ENCODE results near the gene TERC. TPM values are rescaled to one million over a fixed set of nuclear protein-coding genes. Genes with fewer than 3 reads are reported as not detected.
"Not testable (repeated sequence)": the region's sequence is repeated elsewhere in the genome, so short reads cannot be mapped to it uniquely, and the experiment has no call there.

The TERC gene
- total RNA-seq, 8 experiments from 2014 or later = 2.6 to 85.6 (median 13.9) TPM

DNA sequence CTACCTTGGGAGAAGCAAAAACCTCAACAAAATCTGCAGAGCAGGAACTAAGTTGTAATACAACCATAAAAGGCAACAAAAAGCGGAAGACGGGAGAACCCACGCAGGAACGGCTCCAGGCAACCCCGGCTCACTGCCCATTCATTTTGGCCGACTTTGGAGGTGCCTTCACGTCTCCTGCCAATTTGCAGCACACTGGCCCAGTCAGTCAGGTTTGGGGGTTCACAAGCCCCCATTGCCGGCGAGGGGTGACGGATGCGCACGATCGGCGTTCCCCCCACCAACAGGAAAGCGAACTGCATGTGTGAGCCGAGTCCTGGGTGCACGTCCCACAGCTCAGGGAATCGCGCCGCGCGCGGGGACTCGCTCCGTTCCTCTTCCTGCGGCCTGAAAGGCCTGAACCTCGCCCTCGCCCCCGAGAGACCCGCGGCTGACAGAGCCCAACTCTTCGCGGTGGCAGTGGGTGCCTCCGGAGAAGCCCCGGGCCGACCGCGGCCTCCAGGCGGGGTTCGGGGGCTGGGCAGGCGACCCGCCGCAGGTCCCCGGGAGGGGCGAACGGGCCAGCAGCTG is 463 bp downstream of the TERC start:
- 0 to 60% (median 30%) methylated on average over 1 to 9 of the region's 46 CpGs; no CpG with 5 or more reads in 2 of the 10 experiments for whole genome bisulfite sequencing, 10 experiments
- H3K4me3 ChIP-seq = peak overlapping the region; percentile 28 to 51 (median 45)
- ATAC-seq (replicated peaks in 6 of 8) = peak; percentile 7 to 60 (median 52)
- H3K4me1 ChIP-seq (replicated peaks in 1 of 2) = peaks cover 0 to 3% of the 10 kb centered on the region in 2 donors
- H3K27ac ChIP-seq = peak overlapping the region; percentile 74 to 83
- in situ Hi-C loops (cut with MboI; ENCODE audit: low pct_unique_long_range_greater_than_20kb in 2 of 9, low sequenced_read_pairs in 9 of 9, unreplicated experiment in 9 of 9) = loop anchor here in 1 of 9 experiments (25.0 kb wide), 1 partner anchor 627 kb away; no protein-coding TSS in a partner anchor

DNA sequence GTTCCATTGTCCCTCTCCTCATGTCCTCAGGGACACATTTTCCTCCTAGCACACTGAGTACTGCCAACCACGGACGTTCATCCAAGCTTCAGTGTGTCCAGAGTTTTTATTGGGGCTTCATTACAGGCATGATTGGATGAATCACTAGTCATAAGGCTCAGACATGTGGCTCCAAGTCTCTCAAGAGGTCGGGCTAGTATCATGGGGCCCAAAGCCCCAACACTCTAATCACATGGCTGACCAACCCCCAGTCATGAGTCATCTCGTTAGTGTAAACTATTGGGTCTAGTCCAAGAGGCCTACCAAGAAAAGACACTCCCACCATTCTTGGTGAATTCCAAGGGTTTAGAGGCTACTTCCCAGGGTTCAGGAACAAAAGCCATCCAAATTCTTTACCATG is 4.4 kb downstream of the TERC start:
- peaks cover 0 to 3% of the 10 kb centered on the region in 2 donors for H3K4me1 ChIP-seq (replicated peaks in 1 of 2)
- peak in 2 of 8 experiments; percentile 2 to 40 for ATAC-seq (replicated peaks in 6 of 8)
- H3K4me3 ChIP-seq = no peak overlapping the region
- in situ Hi-C loops (cut with MboI; ENCODE audit: low pct_unique_long_range_greater_than_20kb in 2 of 9, low sequenced_read_pairs in 9 of 9, unreplicated experiment in 9 of 9) = loop anchor here in 1 of 9 experiments (25.0 kb wide), 1 partner anchor 623 kb away; no protein-coding TSS in a partner anchor
- 13 to 100% (median 80%) methylated on average over 1 to 4 of the region's 4 CpGs; no CpG with 5 or more reads in 5 of the 10 experiments for WGBS, 10 experiments
- H3K27ac ChIP-seq = no peak overlapping the region

DNA sequence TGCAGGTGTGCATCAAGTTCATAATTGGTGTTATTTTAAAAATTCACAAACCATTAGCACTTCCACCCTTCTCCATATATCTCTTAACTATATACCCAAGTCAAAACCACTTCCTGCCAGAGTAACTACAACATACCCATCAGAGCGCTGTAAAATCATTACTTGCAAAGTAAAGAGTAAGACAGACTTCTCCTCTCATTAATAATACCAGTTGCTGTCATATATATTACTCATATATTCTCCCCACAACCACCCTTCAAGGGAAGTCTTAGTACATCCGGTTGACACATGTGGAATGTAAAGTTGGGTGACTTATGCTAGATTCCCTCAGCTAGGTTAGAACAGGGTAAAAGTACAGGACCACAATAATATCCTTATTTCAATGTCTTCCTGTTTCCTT is 5.6 kb downstream of the TERC start:
- in situ Hi-C loops (cut with MboI; ENCODE audit: low pct_unique_long_range_greater_than_20kb in 2 of 9, low sequenced_read_pairs in 9 of 9, unreplicated experiment in 9 of 9) = loop anchor here in 1 of 9 experiments (25.0 kb wide), 1 partner anchor 622 kb away; no protein-coding TSS in a partner anchor
- Histone ChIP-seq H3K4me1 (replicated peaks in 1 of 2) (no peaks in the 10 kb centered on the region), H3K27ac (no peak overlapping the region), H3K4me3 (no peak overlapping the region)
- ATAC-seq (replicated peaks in 6 of 8) = no peak
- WGBS, 10 experiments = 36 to 100% (median 96%) methylated on average over 1 to 2 of the region's 2 CpGs

DNA sequence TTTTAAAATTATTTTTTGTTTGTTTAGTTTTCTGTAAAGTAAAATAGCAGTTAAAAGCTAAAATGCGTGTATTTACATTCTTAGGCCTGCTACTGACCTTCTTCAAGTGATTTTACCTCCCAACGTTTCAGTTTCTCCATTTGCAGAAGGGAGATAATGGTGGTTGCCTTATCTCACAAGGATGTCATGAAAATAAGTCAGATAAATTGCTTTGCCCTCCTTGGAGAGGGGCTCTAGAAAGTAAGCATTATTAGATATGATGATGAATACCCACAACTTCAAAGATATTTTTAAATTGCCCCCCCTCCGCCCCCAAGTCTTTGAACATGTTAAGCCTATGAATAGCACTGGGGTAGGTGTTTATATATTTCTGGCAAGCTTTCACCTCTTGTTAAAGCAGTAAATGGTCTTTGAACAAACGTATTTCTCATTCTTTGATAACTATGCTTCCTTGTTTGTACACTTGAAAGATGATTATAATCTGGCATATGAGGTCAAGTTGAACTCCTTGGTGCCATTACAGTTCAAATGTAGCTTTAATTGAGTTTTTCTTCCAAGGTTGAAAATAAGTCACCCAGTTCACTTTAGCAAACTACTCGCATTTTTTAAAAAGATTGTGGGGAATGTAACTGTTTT is 6.4 kb downstream of the TERC start:
- in situ Hi-C loops (cut with MboI; ENCODE audit: low pct_unique_long_range_greater_than_20kb in 2 of 9, low sequenced_read_pairs in 9 of 9, unreplicated experiment in 9 of 9) = loop anchor here in 1 of 9 experiments (25.0 kb wide), 1 partner anchor 621 kb away; no protein-coding TSS in a partner anchor
- H3K27ac ChIP-seq = no peak overlapping the region
- WGBS, 10 experiments = 18 to 89% (median 75%) methylated on average over 1 to 5 of the region's 5 CpGs
- no peaks in the 10 kb centered on the region for H3K4me1 ChIP-seq (replicated peaks in 1 of 2)
- ATAC-seq (replicated peaks in 6 of 8) = no peak
- no peak overlapping the region for H3K4me3 ChIP-seq

DNA sequence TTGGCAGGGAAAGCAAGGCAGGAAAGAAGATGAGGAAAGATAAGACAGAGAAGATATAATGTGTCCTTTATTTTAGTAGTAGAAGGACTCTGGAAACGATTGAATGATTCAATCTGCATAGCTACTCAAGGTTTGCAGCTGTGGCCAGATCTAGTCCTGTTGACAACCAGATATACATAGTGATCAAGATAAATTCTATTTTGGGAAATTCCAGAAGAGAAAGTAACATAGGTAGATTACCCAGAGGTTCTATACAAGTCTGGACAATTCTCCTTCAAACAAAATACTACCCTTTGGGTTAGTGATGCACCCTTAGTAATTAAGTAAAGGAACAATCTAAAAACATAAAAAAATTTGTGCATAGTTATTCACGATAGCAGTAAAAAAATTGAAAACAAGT is 9.4 kb downstream of the TERC start:
- in situ Hi-C loops (cut with MboI; ENCODE audit: low pct_unique_long_range_greater_than_20kb in 2 of 9, low sequenced_read_pairs in 9 of 9, unreplicated experiment in 9 of 9) = loop anchor here in 1 of 9 experiments (25.0 kb wide), 1 partner anchor 618 kb away; no protein-coding TSS in a partner anchor

DNA sequence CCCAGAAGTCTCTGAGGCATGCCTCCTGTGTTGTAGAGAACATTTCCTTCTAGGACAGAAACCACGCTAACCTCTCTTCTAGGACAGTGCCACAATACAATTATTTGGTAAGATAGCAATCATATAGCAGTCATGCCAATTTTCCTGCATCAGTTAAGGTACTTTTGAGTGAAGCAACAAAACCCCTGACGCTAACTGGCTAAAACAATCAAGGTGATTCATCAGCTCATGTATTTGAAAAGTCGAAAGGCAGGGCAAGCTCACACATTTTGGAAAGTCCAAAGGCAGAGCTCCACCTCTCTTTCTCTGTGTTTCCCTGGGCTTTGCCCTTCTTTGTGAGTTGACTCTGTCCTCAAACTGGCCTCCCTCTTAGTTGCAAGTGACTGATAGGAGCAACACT is 10.1 kb downstream of the TERC start:
- Histone ChIP-seq H3K27ac (no peak overlapping the region), H3K4me1 (replicated peaks in 1 of 2) (no peaks in the 10 kb centered on the region), H3K4me3 (no peak overlapping the region)
- WGBS, 10 experiments = 51 to 100% (median 83%) methylated on average over 1 to 3 of the region's 3 CpGs; no CpG with 5 or more reads in 3 of the 10 experiments
- in situ Hi-C loops (cut with MboI; ENCODE audit: low pct_unique_long_range_greater_than_20kb in 2 of 9, low sequenced_read_pairs in 9 of 9, unreplicated experiment in 9 of 9) = loop anchor here in 1 of 9 experiments (25.0 kb wide), 1 partner anchor 617 kb away; no protein-coding TSS in a partner anchor
- no peak for ATAC-seq (replicated peaks in 6 of 8)

More for the DNA sequence above, 9.4 kb downstream of the TERC start:
- Histone ChIP-seq H3K27ac (no peak overlapping the region), H3K4me1 (replicated peaks in 1 of 2) (no peaks in the 10 kb centered on the region), H3K4me3 (no peak overlapping the region)
- peak in 1 of 8 experiments; percentile 25 for ATAC-seq (replicated peaks in 6 of 8)
- WGBS, 10 experiments = 17 to 100% (median 74%) methylated on average over 1 to 2 of the region's 2 CpGs

DNA sequence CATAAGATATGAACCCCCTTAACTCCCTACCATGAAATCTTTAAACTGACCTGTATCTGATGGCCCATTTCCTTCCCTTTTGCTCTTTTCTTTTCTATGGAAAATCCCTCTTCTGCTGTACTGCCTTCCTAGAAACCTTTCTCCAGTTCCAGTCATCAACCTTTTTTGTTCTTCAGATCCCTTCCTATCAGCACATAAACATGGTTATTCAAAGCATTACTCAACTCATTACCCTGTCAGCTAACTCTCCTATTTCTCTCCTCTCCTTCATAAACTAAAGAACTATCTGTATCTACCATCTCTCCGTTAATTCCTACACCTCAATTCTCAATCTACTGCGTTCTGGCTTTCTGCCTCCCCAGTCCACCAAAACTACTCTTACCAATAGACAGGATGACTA is 13.0 kb downstream of the TERC start:
- no peak overlapping the region for H3K4me3 ChIP-seq
- H3K27ac ChIP-seq = no peak overlapping the region
- in situ Hi-C loops (cut with MboI; ENCODE audit: low pct_unique_long_range_greater_than_20kb in 2 of 9, low sequenced_read_pairs in 9 of 9, unreplicated experiment in 9 of 9) = loop anchor here in 1 of 9 experiments (25.0 kb wide), 1 partner anchor 615 kb away; no protein-coding TSS in a partner anchor
- 0 to 100% (median 82%) methylated on average over 1 to 2 of the region's 2 CpGs for WGBS, 10 experiments
- no peak for ATAC-seq (replicated peaks in 6 of 8)
- no peaks in the 10 kb centered on the region for H3K4me1 ChIP-seq (replicated peaks in 1 of 2)

DNA sequence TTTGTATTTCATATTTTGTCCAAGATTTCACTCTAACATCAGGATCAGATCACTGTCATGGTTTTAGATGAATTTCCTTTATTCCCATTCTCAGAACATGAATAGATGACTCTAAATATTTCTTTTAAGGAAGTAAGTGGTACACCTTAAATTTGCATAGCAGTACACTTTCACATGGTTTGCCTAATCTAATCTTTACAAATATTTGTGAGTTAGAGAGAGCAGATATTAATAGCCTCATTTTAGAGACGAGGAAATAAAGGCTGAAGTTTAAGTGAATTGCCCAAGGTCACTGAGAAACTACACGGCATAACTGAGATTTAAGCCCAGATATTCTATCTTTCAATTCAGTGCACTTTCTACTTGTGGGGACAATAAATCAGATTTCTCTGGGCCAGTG is 14.2 kb downstream of the TERC start:
- Histone ChIP-seq H3K4me1 (replicated peaks in 1 of 2) (no peaks in the 10 kb centered on the region), H3K4me3 (no peak overlapping the region), H3K27ac (no peak overlapping the region)
- WGBS, 10 experiments = 45 to 100% (median 84%) methylated on average over 1 to 2 of the region's 2 CpGs; no CpG with 5 or more reads in 1 of the 10 experiments
- ATAC-seq (replicated peaks in 6 of 8) = no peak
- in situ Hi-C loops (cut with MboI; ENCODE audit: low pct_unique_long_range_greater_than_20kb in 2 of 9, low sequenced_read_pairs in 9 of 9, unreplicated experiment in 9 of 9) = loop anchor here in 1 of 9 experiments (25.0 kb wide), 1 partner anchor 613 kb away; no protein-coding TSS in a partner anchor

DNA sequence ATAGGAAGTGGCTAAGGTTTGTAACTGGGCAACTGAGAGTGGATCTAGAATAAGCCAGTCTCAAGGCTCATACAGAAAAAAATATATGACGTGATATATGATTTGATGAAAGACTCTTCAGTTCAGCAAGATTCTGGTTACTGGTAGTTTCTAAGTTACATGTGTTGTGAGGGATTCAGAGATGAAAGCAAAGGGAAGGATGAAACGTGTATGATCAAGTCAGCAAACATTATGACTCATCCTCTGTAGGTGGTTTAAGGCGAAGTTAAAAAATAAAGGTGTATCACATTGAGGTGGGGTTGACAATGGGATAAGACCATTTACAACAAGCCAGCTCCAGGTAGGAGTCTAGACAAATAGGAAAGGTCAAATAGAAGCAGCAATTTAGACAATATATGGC is 16.2 kb downstream of the TERC start:
- in situ Hi-C loops (cut with MboI; ENCODE audit: low pct_unique_long_range_greater_than_20kb in 2 of 9, low sequenced_read_pairs in 9 of 9, unreplicated experiment in 9 of 9) = no loop called here
- WGBS, 10 experiments = 0 to 100% (median 74%) methylated on average over 2 to 3 of the region's 3 CpGs; no CpG with 5 or more reads in 2 of the 10 experiments

DNA sequence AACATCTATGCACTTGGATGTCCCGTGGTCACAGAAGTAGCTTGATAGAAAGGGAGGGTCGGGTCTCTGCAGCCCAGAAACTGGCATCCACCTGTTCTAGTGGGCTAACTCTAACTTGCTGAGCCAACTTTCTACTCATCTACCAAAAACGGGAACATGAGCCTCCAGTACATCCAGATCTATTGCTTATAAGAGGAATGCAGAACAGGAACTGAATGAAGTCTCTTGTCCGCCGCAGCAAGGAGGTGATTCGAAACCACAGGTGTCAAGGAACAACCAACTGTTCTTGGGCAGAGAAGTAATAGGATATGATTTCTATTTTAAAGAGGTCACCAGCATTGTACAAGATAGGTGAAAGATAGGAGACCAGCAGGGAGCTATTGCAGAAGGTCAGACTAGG is 17.9 kb downstream of the TERC start:
- WGBS, 10 experiments = 0 to 100% (median 56%) methylated on average over 1 to 6 of the region's 6 CpGs; no CpG with 5 or more reads in 2 of the 10 experiments
- no peak overlapping the region for H3K4me3 ChIP-seq
- no peak overlapping the region for H3K27ac ChIP-seq
- in situ Hi-C loops (cut with MboI; ENCODE audit: low pct_unique_long_range_greater_than_20kb in 2 of 9, low sequenced_read_pairs in 9 of 9, unreplicated experiment in 9 of 9) = no loop called here
- no peaks in the 10 kb centered on the region for H3K4me1 ChIP-seq (replicated peaks in 1 of 2)
- no peak for ATAC-seq (replicated peaks in 6 of 8)

More for the DNA sequence above, 16.2 kb downstream of the TERC start:
- ATAC-seq (replicated peaks in 6 of 8) = no peak
- no peak overlapping the region for H3K27ac ChIP-seq
- H3K4me3 ChIP-seq = no peak overlapping the region
- H3K4me1 ChIP-seq (replicated peaks in 1 of 2) = no peaks in the 10 kb centered on the region

DNA sequence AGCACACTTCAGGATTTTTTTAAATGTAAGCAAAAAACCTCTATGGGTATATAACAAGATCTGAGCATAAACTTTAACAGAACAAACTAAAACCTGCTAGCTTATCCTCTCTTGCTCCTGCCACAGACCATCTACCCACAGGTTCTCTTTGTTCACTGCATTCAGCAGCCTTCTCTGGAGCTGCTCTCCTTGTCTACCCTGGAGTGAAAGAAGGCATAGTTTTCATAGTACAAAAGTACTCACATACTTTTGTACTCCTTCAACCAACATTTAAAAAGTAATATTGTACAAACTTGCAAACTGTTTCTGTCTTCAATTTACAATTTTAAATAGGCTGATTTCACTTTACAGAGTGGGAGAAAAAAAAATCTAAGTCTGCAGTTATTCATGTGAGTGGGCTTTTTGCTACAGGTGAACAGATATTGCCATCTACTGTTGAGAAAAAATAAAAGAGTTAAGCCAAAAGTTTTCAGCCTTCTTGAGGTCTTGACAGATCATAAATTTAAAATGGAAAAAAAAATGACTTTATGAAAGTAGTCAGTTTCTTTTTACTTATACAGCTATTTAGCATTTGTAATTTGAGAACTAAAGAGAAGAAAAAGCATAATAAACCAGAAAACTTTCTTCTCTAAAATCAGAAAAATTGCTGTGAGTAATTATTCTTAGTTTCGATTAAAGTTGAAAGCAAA is 20.4 kb downstream of the TERC start:
- Histone ChIP-seq H3K27ac (no peak overlapping the region), H3K4me3 (no peak overlapping the region), H3K4me1 (replicated peaks in 1 of 2) (no peaks in the 10 kb centered on the region)
- ATAC-seq (replicated peaks in 6 of 8) = peak in 2 of 8 experiments; percentile 48 to 53
- WGBS, 10 experiments = 0 to 91% (median 0%) methylated on average over 1 of the region's 1 CpG
- in situ Hi-C loops (cut with MboI; ENCODE audit: low pct_unique_long_range_greater_than_20kb in 2 of 9, low sequenced_read_pairs in 9 of 9, unreplicated experiment in 9 of 9) = no loop called here

DNA sequence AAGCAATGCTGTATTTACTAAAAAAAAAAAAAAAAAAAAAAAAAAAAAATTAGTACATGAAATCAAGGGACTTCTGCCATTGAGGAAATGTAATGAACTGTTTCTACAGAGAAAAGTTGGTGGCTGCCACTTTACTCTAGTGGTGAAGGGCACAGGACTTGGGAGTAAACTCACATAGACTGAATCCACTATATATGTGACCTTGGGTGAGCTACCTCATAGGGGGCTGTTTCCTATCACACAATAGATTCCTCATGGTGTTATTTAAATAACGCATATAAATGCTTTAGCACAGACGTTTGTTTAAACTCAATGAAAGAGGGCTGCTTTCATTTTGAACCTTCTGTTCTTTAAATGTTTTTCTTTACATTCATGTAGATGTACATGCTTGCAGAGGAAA is 25.8 kb downstream of the TERC start:
- WGBS, 10 experiments = 0 to 88% (median 39%) methylated on average over 1 to 2 of the region's 2 CpGs
- ATAC-seq (replicated peaks in 6 of 8) = no peak
- H3K4me3 ChIP-seq = no peak overlapping the region
- H3K27ac ChIP-seq = no peak overlapping the region
- in situ Hi-C loops (cut with MboI; ENCODE audit: low pct_unique_long_range_greater_than_20kb in 2 of 9, low sequenced_read_pairs in 9 of 9, unreplicated experiment in 9 of 9) = no loop called here
- H3K4me1 ChIP-seq (replicated peaks in 1 of 2) = no peaks in the 10 kb centered on the region

DNA sequence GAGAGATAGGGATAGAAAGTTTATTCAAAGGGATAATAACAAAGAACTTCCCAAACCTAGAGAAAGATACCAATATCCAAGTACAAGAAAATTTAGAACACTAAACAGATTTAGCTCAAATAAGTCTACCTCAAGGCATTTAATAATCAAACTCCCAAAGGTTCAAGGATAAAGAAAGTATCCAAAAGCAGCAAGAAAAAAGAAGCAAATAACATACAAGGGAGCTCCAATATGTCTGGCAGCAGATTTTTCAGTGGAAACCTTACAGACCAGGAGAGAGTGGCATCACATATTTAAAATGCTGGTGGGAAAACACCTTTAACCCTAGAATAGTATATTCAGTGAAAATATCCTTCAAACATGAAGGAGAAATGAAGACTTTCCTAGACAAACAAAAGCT is 33.0 kb downstream of the TERC start:
- H3K4me1 ChIP-seq (replicated peaks in 1 of 2); H3K4me3 ChIP-seq; ATAC-seq (replicated peaks in 6 of 8); H3K27ac ChIP-seq; in situ Hi-C loops (cut with MboI; ENCODE audit: low pct_unique_long_range_greater_than_20kb in 2 of 9, low sequenced_read_pairs in 9 of 9, unreplicated experiment in 9 of 9): not testable (repeated sequence)
